Osteocyte (in vitro differentiated cells): ENCODE data around the gene OR4M1. TPM values are rescaled to one million over a fixed set of nuclear protein-coding genes. Genes with fewer than 3 reads are reported as not detected.
"Not testable (repeated sequence)": the region's sequence is repeated elsewhere in the genome, so short reads cannot be mapped to it uniquely, and the experiment has no call there.

ENCODE experiments used
- DNase-seq: peaks from one replicate; pipeline ENCODE4 v3.0.0; 2021; ENCODE audit warnings: mixed read lengths; ENCODE audit not compliant: unreplicated experiment; ENCODE audit errors: extremely low spot score
- H3K27ac Mint-ChIP-seq: one replicate; pipeline ENCODE4 v1.8.0; 2021; ENCODE audit warnings: mild to moderate bottlenecking, mixed read lengths; ENCODE audit not compliant: unreplicated experiment
- H3K27me3 Mint-ChIP-seq: one replicate; pipeline ENCODE4 v1.8.0; 2021; ENCODE audit warnings: mixed read lengths; ENCODE audit not compliant: unreplicated experiment
- H3K36me3 Mint-ChIP-seq: one replicate; pipeline ENCODE4 v1.8.0; 2021; ENCODE audit warnings: mixed read lengths; ENCODE audit not compliant: unreplicated experiment
- H3K4me1 Mint-ChIP-seq: one replicate; pipeline ENCODE4 v1.8.0; 2021; ENCODE audit warnings: mixed read lengths; ENCODE audit not compliant: unreplicated experiment
- H3K4me3 Mint-ChIP-seq: one replicate; pipeline ENCODE4 v1.8.0; 2021; ENCODE audit warnings: mild to moderate bottlenecking, moderate library complexity, mixed read lengths; ENCODE audit not compliant: unreplicated experiment
- H3K9me3 Mint-ChIP-seq: one replicate; pipeline ENCODE4 v1.8.0; 2021; ENCODE audit warnings: mixed read lengths; ENCODE audit not compliant: unreplicated experiment
- CTCF ChIP-seq: fragments of 200-600 bp; sonication (generic); IDR thresholded peaks from 2 replicates; pipeline ENCODE4 v1.5.0; 2021; ENCODE audit warnings: antibody characterized with exemption, mild to moderate bottlenecking, moderate library complexity
- total RNA-seq: library from RNA; stranded (reverse); gene quantifications from 2 replicates; pipeline ENCODE4 v1.2.1, GENCODE V29; 2021

The OR4M1 gene
- total RNA-seq, 1 donor from 2014 or later = not detected

GRCh38 chr14:19823178-19823577 is 49.9 kb downstream of the OR4M1 start:
- Mint-ChIP-seq H3K27me3 (no peaks in the 10 kb centered on the region), H3K9me3 (peaks cover 18% of the 10 kb centered on the region), H3K27ac (no peak overlapping the region), H3K4me1 (no peaks in the 10 kb centered on the region), H3K4me3 (no peak overlapping the region), H3K36me3 (no peaks in the 10 kb centered on the region)
- no peak for DNase-seq
- no peak for TF ChIP-seq CTCF

GRCh38 chr14:19823765-19824164 is 50.5 kb downstream of the OR4M1 start:
- no peak for DNase-seq
- Mint-ChIP-seq H3K36me3 (no peaks in the 10 kb centered on the region), H3K27ac (no peak overlapping the region), H3K9me3 (peaks cover 13% of the 10 kb centered on the region), H3K27me3 (no peaks in the 10 kb centered on the region), H3K4me1 (no peaks in the 10 kb centered on the region), H3K4me3 (no peak overlapping the region)
- TF ChIP-seq CTCF = no peak

- H3K36me3 Mint-ChIP-seq, H3K27me3 Mint-ChIP-seq, H3K27ac Mint-ChIP-seq, H3K4me1 Mint-ChIP-seq, H3K4me3 Mint-ChIP-seq, DNase-seq: not testable (repeated sequence)
- H3K9me3 Mint-ChIP-seq = peaks cover 22% of the 10 kb centered on the region
Observed at GRCh38 chr14:19827626-19828244, 54.4 kb downstream of the OR4M1 start.

- no peaks in the 10 kb centered on the region for H3K27me3 Mint-ChIP-seq
- DNase-seq = no peak
- H3K36me3 Mint-ChIP-seq = no peaks in the 10 kb centered on the region
- H3K27ac Mint-ChIP-seq = no peak overlapping the region
- H3K4me3 Mint-ChIP-seq = no peak overlapping the region
- no peak for TF ChIP-seq CTCF
- peaks cover 28% of the 10 kb centered on the region for H3K9me3 Mint-ChIP-seq
- H3K4me1 Mint-ChIP-seq = no peaks in the 10 kb centered on the region
Observed at GRCh38 chr14:19828314-19828713, 55.0 kb downstream of the OR4M1 start.

Other genes starting within 250 kb of the OR4M1 start
- gene OR11H2, start 59.6 kb upstream of the OR4M1 start, total RNA-seq = not detected in 2 replicates
- not detected in 2 replicates for gene OR4Q3, start 29.9 kb upstream of the OR4M1 start, total RNA-seq
- not detected in 2 replicates for gene OR4N2, start 30.3 kb downstream of the OR4M1 start, total RNA-seq
- not detected in 2 replicates for gene OR4K2, start 101.6 kb downstream of the OR4M1 start, total RNA-seq
- gene OR4K5, start 147.1 kb downstream of the OR4M1 start, total RNA-seq = not detected in 2 replicates
- gene OR4K1, start 157.4 kb downstream of the OR4M1 start, total RNA-seq = not detected in 2 replicates
- not detected in 2 replicates for gene OR4K15, start 202.1 kb downstream of the OR4M1 start, total RNA-seq
- gene OR4Q2, start 228.7 kb downstream of the OR4M1 start, total RNA-seq = not detected in 2 replicates
- not detected in 2 replicates for gene OR4K14, start 245.8 kb downstream of the OR4M1 start, total RNA-seq